Measurements from ENCODE around the gene FLRT2.

DNA sequence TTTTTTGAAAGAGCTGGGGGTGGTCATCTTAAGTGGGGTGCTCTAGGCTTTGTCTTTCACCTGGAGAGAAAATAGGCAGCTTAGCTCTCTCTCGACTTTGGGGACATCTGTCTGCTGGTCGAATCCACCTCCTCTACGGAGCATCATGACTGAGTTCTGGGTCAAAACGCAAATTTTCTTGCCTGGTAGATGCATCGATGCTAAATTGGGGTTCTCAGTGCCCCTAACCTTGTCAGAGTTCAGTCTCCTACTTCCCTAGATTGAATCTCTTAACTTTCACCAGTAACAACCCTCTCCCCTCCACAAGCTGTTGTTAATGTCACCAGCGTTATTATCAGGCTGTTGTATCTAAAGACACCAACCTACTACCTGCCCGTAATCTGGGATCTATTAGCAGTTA lies 682 bp downstream of the FLRT2 start:
- TF ChIP-seq, protein P1, sequence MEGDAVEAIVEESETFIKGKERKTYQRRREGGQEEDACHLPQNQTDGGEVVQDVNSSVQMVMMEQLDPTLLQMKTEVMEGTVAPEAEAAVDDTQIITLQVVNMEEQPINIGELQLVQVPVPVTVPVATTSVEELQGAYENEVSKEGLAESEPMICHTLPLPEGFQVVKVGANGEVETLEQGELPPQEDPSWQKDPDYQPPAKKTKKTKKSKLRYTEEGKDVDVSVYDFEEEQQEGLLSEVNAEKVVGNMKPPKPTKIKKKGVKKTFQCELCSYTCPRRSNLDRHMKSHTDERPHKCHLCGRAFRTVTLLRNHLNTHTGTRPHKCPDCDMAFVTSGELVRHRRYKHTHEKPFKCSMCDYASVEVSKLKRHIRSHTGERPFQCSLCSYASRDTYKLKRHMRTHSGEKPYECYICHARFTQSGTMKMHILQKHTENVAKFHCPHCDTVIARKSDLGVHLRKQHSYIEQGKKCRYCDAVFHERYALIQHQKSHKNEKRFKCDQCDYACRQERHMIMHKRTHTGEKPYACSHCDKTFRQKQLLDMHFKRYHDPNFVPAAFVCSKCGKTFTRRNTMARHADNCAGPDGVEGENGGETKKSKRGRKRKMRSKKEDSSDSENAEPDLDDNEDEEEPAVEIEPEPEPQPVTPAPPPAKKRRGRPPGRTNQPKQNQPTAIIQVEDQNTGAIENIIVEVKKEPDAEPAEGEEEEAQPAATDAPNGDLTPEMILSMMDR (conservative IDR thresholded peaks at IDR 0.05; ENCODE audit: low read depth, low read length), result no peak
- TF ChIP-seq POLR2A (IDR thresholded peaks at IDR 0.05; ENCODE audit: low read depth, low read length) (no peak), RAD21 (IDR thresholded peaks at IDR 0.05; ENCODE audit: low read length) (no peak), FOS (IDR thresholded peaks at IDR 0.05; ENCODE audit: low read depth, low read length) (no peak), MAFK (IDR thresholded peaks at IDR 0.05; ENCODE audit: low read depth, low read length) (no peak), SMC3 (IDR thresholded peaks at IDR 0.05; ENCODE audit: low read depth, low read length) (no peak), MXI1 (IDR thresholded peaks at IDR 0.05; ENCODE audit: borderline replicate concordance, low read depth, low read length) (no peak), RCOR1 (IDR thresholded peaks at IDR 0.05; ENCODE audit: insufficient replicate concordance, low read length) (no peak), MAZ (IDR thresholded peaks at IDR 0.05; ENCODE audit: borderline replicate concordance, low read depth, low read length) (no peak), CHD1 (IDR thresholded peaks at IDR 0.05; ENCODE audit: low read depth, low read length) (no peak), CEBPB (IDR thresholded peaks at IDR 0.05; ENCODE audit: low read depth, low read length) (no peak), BHLHE40 (IDR thresholded peaks at IDR 0.05; ENCODE audit: low read depth, low read length) (no peak), NFE2L2 (IDR thresholded peaks at IDR 0.05; ENCODE audit: low read depth, low read length) (no peak)
- TF ChIP-seq, protein P2, sequence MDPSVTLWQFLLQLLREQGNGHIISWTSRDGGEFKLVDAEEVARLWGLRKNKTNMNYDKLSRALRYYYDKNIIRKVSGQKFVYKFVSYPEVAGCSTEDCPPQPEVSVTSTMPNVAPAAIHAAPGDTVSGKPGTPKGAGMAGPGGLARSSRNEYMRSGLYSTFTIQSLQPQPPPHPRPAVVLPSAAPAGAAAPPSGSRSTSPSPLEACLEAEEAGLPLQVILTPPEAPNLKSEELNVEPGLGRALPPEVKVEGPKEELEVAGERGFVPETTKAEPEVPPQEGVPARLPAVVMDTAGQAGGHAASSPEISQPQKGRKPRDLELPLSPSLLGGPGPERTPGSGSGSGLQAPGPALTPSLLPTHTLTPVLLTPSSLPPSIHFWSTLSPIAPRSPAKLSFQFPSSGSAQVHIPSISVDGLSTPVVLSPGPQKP (IDR thresholded peaks at IDR 0.05; ENCODE audit: borderline replicate concordance, low read depth, low read length), result no peak
